GM19025 (cell line): ENCODE measurements around the gene KCNJ5.

Experiments used
- ATAC-seq: cut with Tn5 transposase; IDR thresholded peaks from one replicate; pipeline ENCODE4 v1.9.1; 2021; ENCODE audit warnings: mild to moderate bottlenecking, low read depth, moderate library complexity; ENCODE audit not compliant: unreplicated experiment

The KCNJ5 gene

DNA sequence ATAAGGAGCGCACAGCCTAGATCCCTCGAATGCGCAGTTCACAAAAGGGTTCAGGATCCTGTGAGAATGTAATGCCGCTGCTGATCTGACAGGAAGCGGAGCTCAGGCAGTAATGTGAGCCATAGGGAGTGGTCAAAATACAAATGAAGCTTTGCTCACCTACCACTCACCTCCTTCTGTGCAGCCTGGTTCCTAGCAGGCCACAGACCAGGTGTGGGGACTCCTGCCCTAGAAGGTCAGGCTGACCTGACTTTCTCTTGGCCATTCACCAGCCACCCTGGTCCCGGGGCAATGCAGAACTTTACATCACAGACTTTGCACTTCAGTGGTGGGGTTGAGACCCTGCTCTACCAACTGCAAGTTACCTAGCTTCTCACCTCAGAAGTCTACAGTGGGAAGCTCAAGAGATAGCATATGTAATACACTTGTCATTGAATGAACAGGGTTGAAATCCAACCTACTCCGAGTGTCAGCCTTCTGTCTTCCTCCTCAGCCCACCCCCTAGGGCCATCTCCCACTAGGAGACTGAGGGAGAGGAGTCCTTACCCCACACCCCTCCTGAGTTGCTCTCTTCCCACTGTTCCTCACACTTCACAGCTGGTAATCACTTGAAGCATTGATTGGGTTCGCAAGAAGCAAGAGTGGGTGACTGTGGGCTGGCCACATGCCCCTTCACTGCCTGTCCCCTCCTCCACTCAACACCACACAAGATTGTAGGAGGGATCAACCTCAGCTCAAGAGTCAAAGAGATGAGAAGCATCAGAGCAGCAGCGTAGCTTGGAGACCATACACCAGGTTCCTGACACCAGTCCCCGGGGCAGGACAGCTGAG is 22.1 kb upstream of the KCNJ5 start:
- ATAC-seq = no peak

GRCh38 chr11:128871168-128871610 is 20.0 kb upstream of the KCNJ5 start:
- ATAC-seq = no peak

DNA sequence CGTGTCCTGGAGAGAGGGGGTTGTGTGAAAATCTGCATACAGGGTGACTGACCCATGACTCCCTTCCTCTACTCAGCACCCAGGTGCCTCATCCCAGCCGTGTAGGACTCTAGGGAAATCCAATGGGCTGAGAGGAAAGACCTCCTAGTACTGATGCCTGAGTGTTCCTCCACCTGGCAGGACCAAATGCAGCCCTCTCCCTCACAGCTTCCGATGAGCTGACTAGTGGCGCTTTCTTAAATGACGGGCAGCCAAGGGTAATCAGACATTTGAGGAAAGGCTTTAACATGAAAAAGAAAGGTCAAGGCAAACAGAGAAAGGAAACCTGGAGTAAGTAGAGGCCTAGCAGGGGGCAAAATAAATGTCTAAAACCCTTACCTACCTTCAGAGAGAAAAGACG is 19.1 kb upstream of the KCNJ5 start:
- ATAC-seq = no peak

DNA sequence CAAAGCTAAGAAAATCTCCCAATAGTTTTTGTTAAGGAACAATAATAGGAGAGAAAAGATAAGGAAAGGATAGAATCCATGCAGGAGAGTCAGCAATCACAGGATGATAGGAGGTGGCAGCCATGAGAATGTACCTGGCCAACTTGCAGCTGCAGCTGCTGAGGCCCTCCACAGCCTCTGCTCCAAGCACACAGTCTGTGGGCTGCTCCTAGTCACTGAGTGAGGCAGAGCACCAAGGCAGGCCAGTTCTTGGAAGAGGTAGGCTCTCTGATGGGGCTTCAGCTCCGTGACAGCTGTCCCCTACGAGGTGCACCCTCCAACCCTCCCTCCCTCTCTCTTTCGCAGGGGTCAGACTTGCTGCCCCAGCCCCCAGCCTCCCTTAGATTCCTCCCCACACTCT is 18.6 kb upstream of the KCNJ5 start:
- no peak for ATAC-seq

GRCh38 chr11:128874427-128874826 is 16.7 kb upstream of the KCNJ5 start:
- ATAC-seq = no peak

DNA sequence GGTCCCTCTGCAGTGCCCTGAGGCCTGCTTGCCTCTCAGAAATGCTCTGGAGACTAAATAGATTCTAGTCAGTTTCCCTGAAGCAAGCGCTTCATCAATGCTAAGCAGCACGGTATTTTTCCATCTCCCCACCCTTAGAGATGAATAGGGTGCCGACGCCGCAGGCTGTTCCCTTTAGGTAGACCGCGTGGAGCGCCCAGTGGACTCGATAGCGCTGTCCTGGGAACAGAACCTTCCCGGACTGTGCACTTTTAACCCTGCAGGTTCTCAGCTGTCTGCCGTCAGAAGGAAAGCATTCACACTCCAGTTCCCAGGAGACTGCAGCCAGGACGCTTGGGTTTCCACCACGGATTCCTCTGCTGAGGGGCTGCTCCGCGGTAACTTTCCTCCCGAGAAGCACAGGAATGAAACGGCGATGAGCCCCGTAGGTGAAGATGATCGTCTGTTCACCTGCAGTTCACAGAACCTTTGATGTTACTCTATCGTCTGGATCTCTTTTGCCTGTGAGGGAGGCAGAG is 15.0 kb upstream of the KCNJ5 start:
- no peak for ATAC-seq

DNA sequence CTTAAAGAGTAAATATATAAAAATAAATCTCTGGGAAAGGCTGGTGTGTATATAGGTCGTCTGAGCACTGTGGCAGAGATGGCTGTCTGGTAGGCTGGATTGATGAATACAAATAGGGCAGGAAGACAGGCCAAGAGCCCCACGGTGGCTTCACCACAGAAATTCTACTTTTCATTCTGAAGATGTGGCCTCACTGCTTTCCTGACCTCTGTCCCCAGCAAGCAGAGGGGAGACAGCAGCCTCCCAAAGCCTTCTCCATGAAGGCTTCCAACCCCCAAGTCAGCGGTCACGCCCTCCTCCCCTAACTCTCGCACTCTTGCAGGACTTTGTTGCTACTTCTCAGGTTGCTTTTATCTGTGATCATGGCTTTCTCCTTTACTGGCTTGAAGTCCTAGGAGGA is 13.4 kb upstream of the KCNJ5 start:
- no peak for ATAC-seq

- no peak for ATAC-seq
Measured at GRCh38 chr11:128878455-128878854, 12.7 kb upstream of the KCNJ5 start.

DNA sequence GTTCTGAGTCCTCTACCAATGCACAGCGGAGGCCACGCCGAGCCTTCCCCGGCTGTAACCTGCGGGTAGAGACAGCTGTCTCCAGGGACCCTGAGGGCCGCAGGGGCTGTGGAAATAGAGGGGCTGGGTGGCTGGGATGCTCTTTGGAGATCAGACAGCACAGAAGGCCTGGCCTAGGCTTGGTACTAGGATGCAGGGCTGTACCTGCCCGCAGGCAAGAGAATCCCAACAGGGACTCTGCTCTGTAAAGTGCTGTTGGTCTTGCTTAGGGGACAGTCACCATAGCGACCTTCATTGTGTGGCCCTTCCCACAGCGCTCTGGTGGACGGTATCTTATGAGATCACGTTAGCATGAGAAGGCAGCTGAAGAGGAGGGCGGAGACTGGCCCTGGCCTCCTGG is 11.3 kb upstream of the KCNJ5 start:
- ATAC-seq = no peak

GRCh38 chr11:128881221-128881620 is 9.9 kb upstream of the KCNJ5 start:
- no peak for ATAC-seq

DNA sequence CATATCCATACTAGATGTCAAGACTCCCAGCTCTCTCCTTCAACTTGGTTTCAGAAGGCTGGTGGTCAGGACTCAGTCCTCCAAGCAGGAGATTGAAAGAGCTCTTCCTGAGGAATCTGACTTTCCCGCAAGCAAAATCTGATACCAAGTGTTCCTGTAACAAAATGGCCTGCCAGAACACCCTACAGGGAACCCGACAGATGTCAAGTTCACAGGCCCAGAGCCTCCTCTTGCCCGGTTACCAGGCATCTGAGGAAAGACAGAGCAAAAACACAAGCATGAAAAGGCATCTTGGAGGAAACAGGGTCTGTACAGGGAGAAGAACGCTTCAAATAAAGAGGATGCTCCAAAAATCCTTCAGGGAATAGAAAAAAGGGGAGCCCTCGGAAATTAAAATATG is 8.7 kb upstream of the KCNJ5 start:
- ATAC-seq = no peak

GRCh38 chr11:128884054-128884453 is 7.1 kb upstream of the KCNJ5 start:
- no peak for ATAC-seq

DNA sequence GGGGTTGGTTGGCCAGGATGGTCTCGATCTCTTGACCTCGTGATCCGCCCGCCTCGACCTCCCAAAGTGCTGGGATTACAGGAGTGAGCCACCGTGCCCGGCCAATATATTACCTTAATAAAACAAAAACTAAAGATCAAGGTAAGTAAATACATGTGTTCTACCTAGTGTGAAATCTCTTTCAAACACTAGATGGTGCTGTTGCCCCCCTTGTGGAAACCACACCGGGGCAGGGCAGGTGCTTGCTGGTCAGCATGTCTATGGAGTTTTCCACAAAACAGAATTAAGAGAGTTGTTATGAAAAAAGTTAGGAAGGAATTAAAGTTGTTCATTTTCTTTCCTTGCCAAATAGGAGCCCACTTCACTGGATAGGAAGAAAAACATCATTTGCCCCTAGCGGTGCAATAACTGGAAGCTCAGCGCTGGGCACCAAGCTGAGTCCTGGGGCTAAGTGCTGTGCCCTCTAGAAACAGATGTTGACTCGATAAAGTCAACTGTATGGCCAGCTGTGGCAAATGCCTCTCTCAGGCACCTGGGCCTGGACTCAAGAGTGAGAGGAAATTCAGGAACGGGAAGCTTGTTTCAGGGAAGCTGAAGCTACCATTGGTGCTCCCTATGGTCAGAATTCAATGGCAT is 6.3 kb upstream of the KCNJ5 start:
- peak; percentile 78 for ATAC-seq

DNA sequence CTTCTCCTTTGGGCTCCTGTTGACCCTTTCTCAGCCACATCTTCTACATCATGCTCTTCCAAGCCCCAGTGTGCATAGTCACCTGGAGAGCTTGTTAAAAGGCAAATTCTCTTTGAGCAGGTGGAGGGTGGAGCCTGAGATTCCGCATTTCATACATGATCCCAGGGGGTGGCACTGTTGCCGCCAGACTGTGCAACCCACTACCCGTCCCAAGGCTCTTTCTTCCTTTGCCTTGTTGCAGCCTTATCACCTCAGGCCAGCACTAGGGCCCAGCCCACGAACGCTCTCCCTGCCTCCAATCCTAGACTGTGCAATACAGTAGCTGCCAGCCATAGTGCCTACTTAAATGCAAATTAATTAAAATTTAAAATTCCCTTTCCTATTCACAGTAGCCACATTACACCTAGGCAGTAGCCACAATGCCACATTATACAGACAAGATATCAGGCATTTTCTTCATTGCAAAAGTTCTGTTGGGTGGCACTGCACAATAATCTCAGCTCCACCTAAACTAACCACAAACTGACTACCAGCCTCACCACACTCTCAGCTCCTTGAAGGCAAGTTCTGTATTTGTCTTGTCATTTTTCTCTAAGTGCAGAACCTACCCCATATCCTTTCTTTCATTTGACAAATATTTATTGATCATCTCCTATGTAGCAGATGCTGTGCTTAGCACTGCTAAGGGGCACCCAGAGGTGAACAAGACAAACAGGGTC is 4.6 kb upstream of the KCNJ5 start:
- no peak for ATAC-seq

- no peak for ATAC-seq
Measured at GRCh38 chr11:128888034-128888985, 2.8 kb upstream of the KCNJ5 start.

- no peak for ATAC-seq
Measured at GRCh38 chr11:128889657-128890213, 1.4 kb upstream of the KCNJ5 start.

DNA sequence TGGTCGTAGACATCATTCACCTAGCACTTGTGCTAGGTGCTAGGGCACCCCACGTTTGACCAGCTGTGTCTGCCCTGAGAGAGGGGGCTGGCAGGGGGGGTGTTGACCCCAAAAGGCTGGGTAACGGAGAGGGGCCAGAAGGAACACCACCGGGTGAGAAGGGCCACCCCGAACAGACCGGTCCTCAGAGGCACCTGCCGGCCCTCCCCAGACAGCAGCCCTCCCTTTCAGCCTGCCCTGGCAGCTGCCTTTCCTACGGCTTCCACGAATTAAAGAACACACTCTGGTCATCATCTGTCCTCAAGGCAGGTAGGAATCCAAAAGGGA is 977 bp upstream of the KCNJ5 start:
- no peak for ATAC-seq

- ATAC-seq = no peak
Measured at GRCh38 chr11:128891913-128892398, 800 bp downstream of the KCNJ5 start.

- ATAC-seq = no peak
Measured at GRCh38 chr11:128892866-128893565, 1.9 kb downstream of the KCNJ5 start.
